GM12878 (cell line): ENCODE results near the gene EIF4B. TPM values are rescaled to one million over a fixed set of nuclear protein-coding genes. Genes with fewer than 3 reads are reported as not detected.

ENCODE experiments used
- BCL11A ChIP-seq: IDR thresholded peaks from 2 replicates; pipeline ENCODE4 v1.6.1; 2011; ENCODE audit warnings: low read depth, low read length
- EZH2 ChIP-seq: IDR thresholded peaks from 2 replicates; pipeline ENCODE4 v1.6.1; 2012; ENCODE audit warnings: low read depth, mild to moderate bottlenecking, control low read depth, inconsistent platforms, low read length, borderline replicate concordance; ENCODE audit not compliant: control insufficient read depth
- FOXK2 ChIP-seq: fragments of 450-650 bp; IDR thresholded peaks from 2 replicates; pipeline ENCODE4 v1.6.1; 2017; ENCODE audit warnings: mild to moderate bottlenecking, moderate library complexity
- IKZF1 ChIP-seq: fragments of 450-650 bp; conservative IDR thresholded peaks from 2 replicates; pipeline ENCODE4 v1.6.1; 2017; ENCODE audit warnings: antibody characterized with exemption, mild to moderate bottlenecking
- PAX8 ChIP-seq: fragments of 450-650 bp; IDR thresholded peaks from 2 replicates; pipeline ENCODE4 v1.6.1; 2017; ENCODE audit warnings: mild to moderate bottlenecking, moderate library complexity
- PRDM15 ChIP-seq: fragments of 450-650 bp; formaldehyde crosslinking; IDR thresholded peaks from 2 replicates; pipeline ENCODE4 v1.4.0; 2020; ENCODE audit warnings: mild to moderate bottlenecking, moderate library complexity
- RFX5 ChIP-seq: IDR thresholded peaks from 2 replicates; pipeline ENCODE4 v1.6.1; 2011; ENCODE audit warnings: low read depth, low read length, improper control_type of control experiment
- SIN3A ChIP-seq: IDR thresholded peaks from 2 replicates; pipeline ENCODE4 v1.6.1; 2012; ENCODE audit warnings: low read depth, low read length, improper control_type of control experiment
- SMARCA5 ChIP-seq: fragments of 450-650 bp; IDR thresholded peaks from 2 replicates; pipeline ENCODE4 v1.6.1; 2017; ENCODE audit warnings: mild to moderate bottlenecking
- SP1 ChIP-seq: IDR thresholded peaks from one replicate; pipeline ENCODE4 v1.6.1; 2011; ENCODE audit warnings: low read depth, low read length
- USF2 ChIP-seq: IDR thresholded peaks from 2 replicates; pipeline ENCODE4 v1.6.1; 2011; ENCODE audit warnings: low read depth, low read length, improper control_type of control experiment, borderline replicate concordance
- ZBTB33 ChIP-seq: fragments of 450-650 bp; IDR thresholded peaks from 2 replicates; pipeline ENCODE4 v1.6.1; 2017; ENCODE audit warnings: mild to moderate bottlenecking
- ZNF592 ChIP-seq: fragments of 450-650 bp; IDR thresholded peaks from 2 replicates; pipeline ENCODE4 v1.6.1; 2017; ENCODE audit warnings: mild to moderate bottlenecking, moderate library complexity
- ZZZ3 ChIP-seq: IDR thresholded peaks from 2 replicates; pipeline ENCODE4 v1.6.1; 2011; ENCODE audit warnings: low read depth; ENCODE audit not compliant: control insufficient read depth, insufficient read length
- polyA plus RNA-seq, 11 experiments: library from polyadenylated mRNA; depleted of rRNA in 4 of 11; unstranded in 6 of 11; stranded (reverse) in 5 of 11; fragments of >200 nt; fragmentation: Nextera tagmentation in 4 of 11; fragmentation: Illumina TruSeq in 1 of 11; extraction: Ambion mirVana in 4 of 11; extraction: Trizol in 1 of 11; gene quantifications; 1 replicate in 1 of 11; 2 replicates in 10 of 11; pipeline versions ENCODE4 v1.2.1 to v1.2.3, GENCODE V29; 2011 to 2016; ENCODE audit warnings: inconsistent platforms in 2 of 11, missing spikeins in 2 of 11, low read depth in 1 of 11
- total RNA-seq, 4 experiments: library from RNA; depleted of rRNA in 3 of 4; stranded (reverse); fragments of >200 nt in 3 of 4; fragmentation: Illumina TruSeq in 1 of 4; extraction: Trizol in 1 of 4; gene quantifications; 2 replicates each; pipeline versions ENCODE4 v1.2.1 to v1.2.3, GENCODE V29; 2013 to 2021

The EIF4B gene
- total and polyA plus RNA-seq, 10 of the 15 experiments (the other 5 are each of a cell fraction or from before 2014, with no cell fraction given) = 123 to 752 (median 431) TPM

- no peak for TF ChIP-seq PRDM15 (CRISPR knock-in tag)
- TF ChIP-seq ZNF592 = no peak
- no peak for TF ChIP-seq ZZZ3
- 0 out of 2 replicates have a peak, but pooled peaks have one; percentile 3 for TF ChIP-seq IKZF1
- no peak for TF ChIP-seq ZBTB33
- no peak for TF ChIP-seq FOXK2
- no peak for TF ChIP-seq RFX5
- no peak for TF ChIP-seq EZH2
- peak; percentile 71 for TF ChIP-seq SMARCA5
- TF ChIP-seq BCL11A = no peak
- 0 out of 2 replicates have a peak, but pooled peaks have one; percentile 38 for TF ChIP-seq SIN3A
- TF ChIP-seq USF2 = no peak
- no peak for TF ChIP-seq PAX8
- no peak for TF ChIP-seq SP1
Measured at GRCh38 chr12:53053218-53054111, 47.2 kb downstream of the EIF4B start (continued).
